CD8-positive, alpha-beta memory T cell (primary cell): ENCODE data around the gene KRT20. TPM values are rescaled to one million over a fixed set of nuclear protein-coding genes. Genes with fewer than 3 reads are reported as not detected.
A peak's percentile ranks its signal among the peaks of the same experiment; 100 is the strongest.

ENCODE experiments used
- CTCF ChIA-PET: fragments of 350-600 bp; sonication (Branson Sonifier 250); formaldehyde crosslinking; loops from one replicate; lab custom pipeline; 2021; ENCODE audit warnings: antibody characterized with exemption; lab: Charles Lee
- POLR2A ChIA-PET: fragments of 350-600 bp; sonication (Branson Sonifier 250); formaldehyde crosslinking; loops from one replicate; lab custom pipeline; 2021; ENCODE audit warnings: antibody characterized with exemption; lab: Charles Lee
- DNase-seq, 5 donors: peaks; one replicate each; pipeline versions ENCODE4 v3.0.0 to v3.0.0-alpha.2; 2020 to 2022; ENCODE audit warnings: mixed read lengths in 1 of 5
- H3K27ac ChIP-seq: one replicate; pipeline ENCODE4 v1.7.0; 2013; ENCODE audit warnings: low read depth, mild to moderate bottlenecking, low read length, moderate library complexity
- H3K27me3 ChIP-seq: 2 replicates; pipeline ENCODE4 v1.7.0; 2013; ENCODE audit warnings: low read length, mild to moderate bottlenecking; ENCODE audit not compliant: insufficient read depth, poor library complexity, severe bottlenecking
- H3K36me3 ChIP-seq: 2 replicates; pipeline ENCODE4 v1.7.0; 2013; ENCODE audit warnings: mild to moderate bottlenecking, low read length, moderate library complexity; ENCODE audit not compliant: insufficient read depth
- H3K4me1 ChIP-seq: 2 replicates; pipeline ENCODE4 v1.7.0; 2013; ENCODE audit warnings: mild to moderate bottlenecking, low read length, moderate library complexity; ENCODE audit not compliant: insufficient read depth
- H3K4me3 ChIP-seq: 2 replicates; pipeline ENCODE4 v1.7.0; 2013; ENCODE audit warnings: mild to moderate bottlenecking, low read length
- H3K9me3 ChIP-seq: 2 replicates; pipeline ENCODE4 v1.7.0; 2013; ENCODE audit warnings: mild to moderate bottlenecking, low read length
- H3K27ac Mint-ChIP-seq, 8 donors: one replicate each; pipeline ENCODE4 v1.8.0; 2020 to 2021; ENCODE audit warnings: mixed read lengths in 8 of 8, mild to moderate bottlenecking in 6 of 8, inconsistent platforms in 3 of 8, moderate library complexity in 3 of 8
- H3K27me3 Mint-ChIP-seq, 2 donors: one replicate each; pipeline ENCODE4 v1.8.0; 2020 to 2021; ENCODE audit warnings: mixed read lengths in 2 of 2, mild to moderate bottlenecking in 1 of 2, moderate library complexity in 1 of 2
- H3K36me3 Mint-ChIP-seq, 3 donors: one replicate each; pipeline ENCODE4 v1.8.0; 2020 to 2021; ENCODE audit warnings: mixed read lengths in 3 of 3, inconsistent platforms in 1 of 3, mild to moderate bottlenecking in 1 of 3
- H3K4me1 Mint-ChIP-seq, 3 donors: one replicate each; pipeline ENCODE4 v1.8.0; 2020 to 2021; ENCODE audit warnings: mixed read lengths in 3 of 3, inconsistent platforms in 1 of 3, mild to moderate bottlenecking in 1 of 3
- H3K4me3 Mint-ChIP-seq, 7 donors: one replicate each; pipeline ENCODE4 v1.8.0; 2020 to 2021; ENCODE audit warnings: mixed read lengths in 7 of 7, mild to moderate bottlenecking in 6 of 7, moderate library complexity in 4 of 7, inconsistent platforms in 2 of 7
- H3K9me3 Mint-ChIP-seq, 5 donors: one replicate each; pipeline ENCODE4 v1.8.0; 2020 to 2022; ENCODE audit warnings: mixed read lengths in 5 of 5, mild to moderate bottlenecking in 3 of 5, moderate library complexity in 2 of 5, inconsistent platforms in 1 of 5
- polyA plus RNA-seq: library from polyadenylated mRNA; unstranded; fragments of 300-500 nt; fragmentation: Illumina TruSeq; gene quantifications from one replicate; pipeline ENCODE4 v1.2.3, GENCODE V29; 2021
- total RNA-seq, 2 experiments: library from RNA; stranded (reverse); gene quantifications; one replicate each; pipeline ENCODE4 v1.2.3, GENCODE V29; 2021

Gene KRT20
- total and polyA plus RNA-seq, 3 experiments from 2014 or later = not detected

DNA sequence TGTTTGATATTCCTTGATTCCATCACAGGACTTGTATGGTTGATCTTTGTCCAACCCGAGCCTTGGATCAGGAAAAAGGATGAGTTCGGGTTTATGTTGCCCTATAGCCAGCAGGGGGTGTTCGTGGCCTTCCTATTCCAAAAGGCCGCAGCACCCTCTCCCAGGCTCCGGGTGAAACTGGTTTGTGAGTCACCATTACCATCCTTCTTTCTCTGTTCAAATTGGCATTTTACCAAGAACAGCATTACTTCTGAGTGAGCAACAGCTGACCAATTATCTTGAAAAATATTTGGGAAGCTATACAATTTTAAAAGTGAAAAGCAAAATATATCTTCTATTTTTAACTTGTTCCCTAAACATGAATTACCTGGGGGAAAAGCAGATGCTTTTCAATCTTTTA, 24.3 kb upstream of the KRT20 start:
- CTCF ChIA-PET = interaction anchor here (1.0 to 5.1 kb wide), 6 partner anchors 399 to 756 kb away, joined by 3 to 33 read pairs (median 5); no protein-coding TSS in a partner anchor
- peaks cover 0 to 2% (median 0%) of the 10 kb centered on the region in 3 donors for H3K4me1 Mint-ChIP-seq
- Histone ChIP-seq H3K4me3 (no peak overlapping the region), H3K27me3 (peaks cover 10% of the 10 kb centered on the region), H3K27ac (no peak overlapping the region), H3K9me3 (no peaks in the 10 kb centered on the region), H3K36me3 (no peaks in the 10 kb centered on the region), H3K4me1 (no peaks in the 10 kb centered on the region)
- no peaks in the 10 kb centered on the region for H3K36me3 Mint-ChIP-seq
- POLR2A ChIA-PET = no interaction called here
- H3K27ac Mint-ChIP-seq = no peak overlapping the region
- peaks cover 18 to 64% of the 10 kb centered on the region in 2 donors for H3K27me3 Mint-ChIP-seq
- H3K4me3 Mint-ChIP-seq = no peak overlapping the region
- peak; percentile 32 to 70 (median 52) for DNase-seq
- no peaks in the 10 kb centered on the region for H3K9me3 Mint-ChIP-seq

DNA sequence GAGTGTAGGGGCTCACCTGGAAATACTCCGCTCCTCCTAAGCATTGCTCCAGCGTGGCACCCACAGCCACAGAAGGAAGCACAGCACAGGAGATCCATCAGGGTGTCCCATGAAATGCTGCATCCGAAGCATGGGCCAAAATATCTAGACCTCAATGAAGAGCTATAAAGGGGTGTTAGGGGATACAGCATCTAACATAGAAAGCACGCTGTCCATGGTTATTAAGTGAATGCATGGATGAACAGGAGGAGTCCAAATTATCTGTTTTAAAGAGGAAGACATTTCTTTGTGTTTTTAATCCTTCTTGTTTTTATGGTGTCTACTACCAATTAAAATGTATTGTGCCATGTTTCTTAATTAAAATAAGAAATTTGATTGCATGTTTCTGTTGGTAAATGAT, 21.6 kb upstream of the KRT20 start:
- Histone ChIP-seq H3K9me3 (no peaks in the 10 kb centered on the region), H3K36me3 (no peaks in the 10 kb centered on the region), H3K27ac (no peak overlapping the region), H3K4me3 (no peak overlapping the region), H3K27me3 (peaks cover 10% of the 10 kb centered on the region), H3K4me1 (no peaks in the 10 kb centered on the region)
- Mint-ChIP-seq H3K9me3 (no peaks in the 10 kb centered on the region), H3K36me3 (no peaks in the 10 kb centered on the region), H3K27ac (no peak overlapping the region), H3K4me3 (no peak overlapping the region), H3K4me1 (peaks cover 0 to 2% (median 0%) of the 10 kb centered on the region in 3 donors), H3K27me3 (peaks cover 15 to 59% of the 10 kb centered on the region in 2 donors)
- DNase-seq = no peak
- ChIA-PET POLR2A (interaction anchor here (0.7 kb wide), 1 partner anchor 759 kb away, joined by 4 read pairs; no protein-coding TSS in a partner anchor), CTCF (interaction anchor here (1.2 to 5.1 kb wide), 3 partner anchors 642 to 756 kb away, joined by 3 to 33 read pairs (median 5); no protein-coding TSS in a partner anchor)

DNA sequence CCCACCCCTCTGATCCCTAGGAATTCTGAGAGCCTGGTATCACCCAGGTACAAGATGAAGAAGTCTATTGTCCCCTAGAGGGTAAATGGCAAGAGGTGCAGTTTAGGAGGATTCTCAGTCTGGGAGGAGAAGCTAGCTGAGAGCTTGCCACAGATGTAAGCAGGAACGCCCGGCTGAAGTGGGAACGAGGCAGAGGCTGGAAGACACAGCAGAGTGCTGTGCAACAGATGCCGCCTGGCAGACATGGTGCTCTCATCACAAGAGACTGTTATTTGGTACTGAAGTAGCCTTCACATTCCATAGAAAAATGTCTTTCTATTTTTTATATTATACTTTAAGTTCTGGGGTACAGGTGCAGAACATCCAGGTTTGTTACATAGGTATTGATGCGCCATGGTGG, 20.3 kb upstream of the KRT20 start:
- Mint-ChIP-seq H3K9me3 (no peaks in the 10 kb centered on the region), H3K4me1 (peaks cover 0 to 2% (median 0%) of the 10 kb centered on the region in 3 donors), H3K27ac (no peak overlapping the region), H3K27me3 (peaks cover 11 to 63% of the 10 kb centered on the region in 2 donors), H3K36me3 (no peaks in the 10 kb centered on the region), H3K4me3 (no peak overlapping the region)
- ChIA-PET CTCF (interaction anchor here (1.1 to 1.3 kb wide), 3 partner anchors 644 to 745 kb away, joined by 4 to 5 read pairs (median 4); no protein-coding TSS in a partner anchor), POLR2A (no interaction called here)
- H3K36me3 ChIP-seq = no peaks in the 10 kb centered on the region
- H3K4me3 ChIP-seq = no peak overlapping the region
- no peaks in the 10 kb centered on the region for H3K9me3 ChIP-seq
- peaks cover 10% of the 10 kb centered on the region for H3K27me3 ChIP-seq
- no peak overlapping the region for H3K27ac ChIP-seq
- H3K4me1 ChIP-seq = no peaks in the 10 kb centered on the region
- no peak for DNase-seq

DNA sequence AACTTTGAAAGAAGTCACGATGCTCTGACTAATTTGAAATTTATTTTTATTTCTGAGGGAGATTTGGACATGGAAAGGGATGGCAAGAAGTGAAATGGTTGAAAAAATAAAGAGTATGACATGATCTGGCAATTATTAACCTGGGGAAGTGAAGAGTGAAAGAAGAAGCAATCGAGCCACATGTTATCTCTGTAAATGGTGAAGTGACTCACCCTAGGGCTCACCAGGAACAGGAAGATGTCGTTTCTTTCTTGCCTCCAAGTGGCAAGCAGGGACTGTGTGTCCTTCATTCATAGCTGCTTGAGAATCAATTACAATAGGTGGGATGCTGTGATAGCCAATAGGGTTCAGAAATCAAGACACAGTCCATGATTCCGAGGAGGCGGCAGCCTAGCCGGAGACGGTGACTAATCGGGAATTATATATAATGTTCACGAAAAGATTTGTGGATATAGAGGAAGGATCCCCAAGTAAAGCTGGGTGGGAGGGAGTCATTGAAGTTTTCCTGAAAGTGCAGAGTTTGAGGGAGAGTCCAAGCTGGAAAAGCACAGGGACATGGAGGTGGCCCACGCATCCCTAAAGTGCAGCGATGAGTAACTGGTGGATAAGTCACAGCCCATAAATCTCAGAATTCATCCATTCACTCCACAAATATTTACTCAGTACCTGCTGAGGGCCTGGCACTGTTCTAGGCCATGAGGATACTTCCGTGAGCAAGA, 18.2 kb upstream of the KRT20 start:
- H3K27ac Mint-ChIP-seq = no peak overlapping the region
- H3K4me1 Mint-ChIP-seq = no peaks in the 10 kb centered on the region
- no peaks in the 10 kb centered on the region for H3K9me3 Mint-ChIP-seq
- no peak overlapping the region for H3K4me3 Mint-ChIP-seq
- H3K36me3 ChIP-seq = no peaks in the 10 kb centered on the region
- no peaks in the 10 kb centered on the region for H3K4me1 ChIP-seq
- H3K27me3 ChIP-seq = peaks cover 6% of the 10 kb centered on the region
- H3K9me3 ChIP-seq = no peaks in the 10 kb centered on the region
- ChIA-PET CTCF (interaction anchor here (1.2 to 1.4 kb wide), 2 partner anchors 759 to 760 kb away, joined by 3 to 4 read pairs; no protein-coding TSS in a partner anchor), POLR2A (no interaction called here)
- no peak overlapping the region for H3K4me3 ChIP-seq
- H3K27ac ChIP-seq = no peak overlapping the region
- H3K36me3 Mint-ChIP-seq = no peaks in the 10 kb centered on the region
- peaks cover 11 to 62% of the 10 kb centered on the region in 2 donors for H3K27me3 Mint-ChIP-seq
- no peak for DNase-seq

DNA sequence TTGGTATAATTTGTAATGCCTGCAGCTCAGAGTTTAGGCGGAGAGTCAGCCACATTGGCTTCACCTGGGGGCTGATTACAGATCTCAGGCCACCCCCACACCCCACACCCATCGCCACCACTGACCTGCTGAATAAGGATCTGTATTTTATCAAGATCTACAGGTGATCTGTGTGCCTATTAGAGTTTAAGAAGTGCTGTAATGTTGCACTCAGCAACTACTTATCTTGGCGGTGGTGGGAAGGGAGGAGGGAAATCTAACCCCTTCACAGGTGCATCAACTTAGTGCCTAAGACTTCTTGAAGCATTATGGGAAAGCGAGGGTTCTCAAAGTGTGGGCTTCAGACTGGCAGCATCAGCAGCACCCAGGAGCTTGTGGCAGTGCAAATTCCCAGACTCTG, 17.5 kb upstream of the KRT20 start:
- Histone ChIP-seq H3K27ac (no peak overlapping the region), H3K4me3 (no peak overlapping the region), H3K36me3 (no peaks in the 10 kb centered on the region), H3K27me3 (peaks cover 4% of the 10 kb centered on the region), H3K9me3 (no peaks in the 10 kb centered on the region), H3K4me1 (no peaks in the 10 kb centered on the region)
- no peak for DNase-seq
- Mint-ChIP-seq H3K9me3 (no peaks in the 10 kb centered on the region), H3K27ac (peak overlapping the region in 1 of 8 donors; percentile 11), H3K4me1 (no peaks in the 10 kb centered on the region), H3K4me3 (no peak overlapping the region), H3K27me3 (peaks cover 7 to 59% of the 10 kb centered on the region in 2 donors), H3K36me3 (no peaks in the 10 kb centered on the region)
- ChIA-PET POLR2A (no interaction called here), CTCF (interaction anchor here (0.8 to 1.2 kb wide), 2 partner anchors 746 to 760 kb away, joined by 3 to 4 read pairs; no protein-coding TSS in a partner anchor)

DNA sequence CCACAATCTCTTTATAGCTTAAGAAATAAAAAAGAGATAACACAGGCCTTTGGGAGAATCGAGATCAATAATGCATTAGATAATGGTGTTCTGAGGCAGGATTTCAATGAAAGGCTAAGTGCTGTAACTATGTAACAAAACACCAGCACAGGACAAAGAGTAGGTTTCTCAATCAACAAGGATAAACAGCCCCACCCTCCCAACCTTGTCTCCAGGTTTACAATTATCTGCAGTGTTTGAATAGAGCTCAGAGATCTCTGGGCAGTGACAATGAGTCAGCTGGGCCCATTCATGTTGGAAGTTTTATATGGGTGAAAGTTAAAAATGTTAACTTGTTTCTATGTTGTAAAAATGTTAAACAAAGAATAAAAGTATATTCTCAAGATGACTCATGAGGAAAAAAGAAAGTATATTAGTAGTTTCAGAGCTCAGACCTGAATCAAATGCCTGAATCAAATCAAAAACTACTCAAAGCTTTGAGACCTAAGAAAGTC, 17.0 kb upstream of the KRT20 start:
- no peak for DNase-seq
- no peaks in the 10 kb centered on the region for H3K9me3 Mint-ChIP-seq
- POLR2A ChIA-PET = no interaction called here

DNA sequence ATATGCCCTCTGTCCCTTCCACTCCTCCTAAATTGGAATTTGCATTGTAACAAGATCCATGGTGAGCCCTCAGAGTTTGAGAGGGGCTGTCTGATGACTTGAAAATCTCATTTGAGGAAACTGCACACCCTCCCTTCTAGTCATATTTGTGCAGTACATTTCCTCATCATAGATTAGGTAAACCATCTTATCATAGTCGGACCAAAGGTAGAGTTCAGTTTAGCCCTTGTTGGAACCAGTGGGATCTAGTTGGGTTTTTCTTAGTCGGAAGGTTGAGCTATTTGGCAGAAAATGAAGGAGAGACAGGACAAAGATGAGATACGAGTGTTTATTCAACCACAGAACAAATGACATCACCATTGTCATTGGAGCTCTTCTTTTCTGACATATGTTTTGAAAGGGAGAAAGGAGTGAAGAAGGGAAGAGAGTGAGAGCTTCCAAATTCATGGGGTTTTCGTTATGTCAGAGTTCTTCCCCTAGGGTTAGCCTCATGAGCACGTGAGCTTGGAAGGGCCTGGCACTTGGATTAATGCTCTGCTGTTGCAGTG, 15.8 kb upstream of the KRT20 start:
- no peaks in the 10 kb centered on the region for H3K36me3 ChIP-seq
- H3K27me3 ChIP-seq = peaks cover 4% of the 10 kb centered on the region
- no peaks in the 10 kb centered on the region for H3K9me3 Mint-ChIP-seq
- no peaks in the 10 kb centered on the region for H3K9me3 ChIP-seq
- H3K4me3 Mint-ChIP-seq = no peak overlapping the region
- H3K27ac ChIP-seq = no peak overlapping the region
- DNase-seq = no peak
- CTCF ChIA-PET = interaction anchor here (1.0 kb wide), 1 partner anchor 762 kb away, joined by 4 read pairs; no protein-coding TSS in a partner anchor
- no peak overlapping the region for H3K27ac Mint-ChIP-seq
- H3K4me1 Mint-ChIP-seq = no peaks in the 10 kb centered on the region
- POLR2A ChIA-PET = no interaction called here
- H3K4me3 ChIP-seq = no peak overlapping the region
- no peaks in the 10 kb centered on the region for H3K4me1 ChIP-seq
- no peaks in the 10 kb centered on the region for H3K36me3 Mint-ChIP-seq
- H3K27me3 Mint-ChIP-seq = peaks cover 8 to 57% of the 10 kb centered on the region in 2 donors

More for the DNA sequence above, 17.0 kb upstream of the KRT20 start:
- no peaks in the 10 kb centered on the region for H3K36me3 ChIP-seq
- no peak overlapping the region for H3K4me3 Mint-ChIP-seq
- no peaks in the 10 kb centered on the region for H3K36me3 Mint-ChIP-seq
- H3K27ac Mint-ChIP-seq = no peak overlapping the region
- peaks cover 4% of the 10 kb centered on the region for H3K27me3 ChIP-seq
- H3K9me3 ChIP-seq = no peaks in the 10 kb centered on the region
- H3K27ac ChIP-seq = no peak overlapping the region
- H3K4me1 Mint-ChIP-seq = no peaks in the 10 kb centered on the region
- no peak overlapping the region for H3K4me3 ChIP-seq
- H3K27me3 Mint-ChIP-seq = peaks cover 7 to 61% of the 10 kb centered on the region in 2 donors
- CTCF ChIA-PET = interaction anchor here (0.8 to 1.2 kb wide), 2 partner anchors 746 to 760 kb away, joined by 3 to 4 read pairs; no protein-coding TSS in a partner anchor
- H3K4me1 ChIP-seq = no peaks in the 10 kb centered on the region
